A549 (cell line): Measurements from ENCODE around the gene LDLRAD4. TPM values are rescaled to one million over a fixed set of nuclear protein-coding genes. Genes with fewer than 3 reads are reported as not detected.

Source experiments
- ATAC-seq, 2 experiments: fragments of 200-7000 bp in 1 of 2; fragments of >200 bp in 1 of 2; cut with Nextera tagmentation in 1 of 2; cut with Tn5 transposase in 1 of 2; 3 replicates each; pipeline versions ENCODE4 v1.8.0 to v1.9.1; 2018 to 2020; ENCODE audit warnings: mild to moderate bottlenecking in 1 of 2, moderate library complexity in 1 of 2
- CTCF ChIA-PET: fragments of 300-600 bp; sonication (Branson Sonifier 250); formaldehyde crosslinking; extraction: SDS; loops from one replicate; lab custom pipeline; 2021; ENCODE audit warnings: antibody characterized with exemption, inconsistent platforms; lab: Yijun Ruan, JAX
- POLR2A ChIA-PET: fragments of 350-600 bp; formaldehyde crosslinking; extraction: SDS; loops from one replicate; lab custom pipeline; 2021; ENCODE audit warnings: antibody characterized with exemption, inconsistent platforms; lab: Yijun Ruan, JAX
- DNase-seq, 2 experiments: peaks; one replicate each; pipeline versions ENCODE4 v3.0.0 to v3.0.0-alpha.2; 2011 to 2016; ENCODE audit warnings: low read depth in 1 of 2, low spot score in 1 of 2
- FAIRE-seq: peaks from 2 replicates; lab custom pipeline; 2011; peaks lifted over from hg19 to GRCh38; lab: Jason Lieb, UNC
- H3K27ac ChIP-seq, 2 experiments: fragments of >200 bp; sonication (Bioruptor Twin); formaldehyde crosslinking; 3 replicates each; pipeline ENCODE4 v1.5.1; 2016 to 2017
- H3K4me1 ChIP-seq: fragments of >200 bp; sonication (Bioruptor Twin); formaldehyde crosslinking; 3 replicates; pipeline ENCODE4 v1.6.1; 2016
- H3K4me2 ChIP-seq: fragments of >200 bp; sonication (Bioruptor Twin); formaldehyde crosslinking; 3 replicates; pipeline ENCODE4 v1.6.1; 2016
- H3K4me3 ChIP-seq: fragments of >200 bp; sonication (Bioruptor Twin); formaldehyde crosslinking; 3 replicates; pipeline ENCODE4 v1.5.1; 2016
- H3K9me3 ChIP-seq: fragments of >200 bp; sonication (Bioruptor Twin); formaldehyde crosslinking; 3 replicates; pipeline ENCODE4 v1.6.1; 2016
- CBX2 ChIP-seq: fragments of 200-600 bp; sonication (generic); IDR thresholded peaks from 2 replicates; pipeline ENCODE4 v1.6.1; 2016; ENCODE audit warnings: low read depth, mild to moderate bottlenecking, borderline replicate concordance
- CBX8 ChIP-seq: fragments of 200-600 bp; sonication (generic); IDR thresholded peaks from 2 replicates; pipeline ENCODE4 v1.6.1; 2016
- CHD4 ChIP-seq: fragments of 200-600 bp; sonication (generic); IDR thresholded peaks from 2 replicates; pipeline ENCODE4 v1.6.1; 2016; ENCODE audit warnings: antibody characterized with exemption, mild to moderate bottlenecking, borderline replicate concordance
- EHMT2 ChIP-seq: fragments of 200-600 bp; sonication (generic); IDR thresholded peaks from 2 replicates; pipeline ENCODE4 v1.6.1; 2016; ENCODE audit warnings: antibody characterized with exemption, low read depth, mild to moderate bottlenecking, moderate library complexity
- EP300 ChIP-seq, 2 experiments: fragments of >200 bp; sonication (Bioruptor Twin); formaldehyde crosslinking; IDR thresholded peaks; 2 replicates in 1 of 2; 3 replicates in 1 of 2; pipeline ENCODE4 v1.6.1; 2016 to 2017
- ESRRA ChIP-seq: fragments of 150-350 bp; IDR thresholded peaks from 2 replicates; pipeline ENCODE4 v1.6.1; 2014; ENCODE audit warnings: mild to moderate bottlenecking, low read length, borderline replicate concordance
- FOSB ChIP-seq: fragments of 250-450 bp; sonication (Bioruptor Pico); IDR thresholded peaks from 2 replicates; pipeline ENCODE4 v1.5.0; 2020; ENCODE audit warnings: mild to moderate bottlenecking, moderate library complexity
- FOSL2 ChIP-seq, 2 experiments: fragments of 450-650 bp in 1 of 2; fragments of >200 bp in 1 of 2; sonication (Bioruptor Twin) in 1 of 2; formaldehyde crosslinking; IDR thresholded peaks; 2 replicates each; pipeline versions ENCODE4 v1.5.0 to v1.6.1; 2016 to 2020; ENCODE audit warnings: mild to moderate bottlenecking in 1 of 2, moderate library complexity in 1 of 2
- HOXA7 ChIP-seq: fragments of 250-450 bp; sonication (Bioruptor Pico); IDR thresholded peaks from 2 replicates; pipeline ENCODE4 v1.5.0; 2020; ENCODE audit warnings: mild to moderate bottlenecking, moderate library complexity
- JUN ChIP-seq, 2 experiments: fragments of >200 bp; sonication (Bioruptor Twin); formaldehyde crosslinking; IDR thresholded peaks; 2 replicates in 1 of 2; 3 replicates in 1 of 2; pipeline ENCODE4 v1.6.1; 2016 to 2017
- JUNB ChIP-seq: fragments of >200 bp; sonication (Bioruptor Twin); formaldehyde crosslinking; IDR thresholded peaks from 2 replicates; pipeline ENCODE4 v1.6.1; 2016
- KDM5A ChIP-seq: fragments of 200-600 bp; sonication (generic); IDR thresholded peaks from 2 replicates; pipeline ENCODE4 v1.6.1; 2016; ENCODE audit warnings: antibody characterized with exemption, mild to moderate bottlenecking
- MAFK ChIP-seq: fragments of 450-650 bp; IDR thresholded peaks from 2 replicates; pipeline ENCODE4 v1.6.1; 2014; ENCODE audit not compliant: partially characterized antibody
- MYC ChIP-seq: IDR thresholded peaks from 2 replicates; pipeline ENCODE4 v1.6.1; 2012; ENCODE audit warnings: mild to moderate bottlenecking, inconsistent platforms, low read length, improper control_type of control experiment, borderline replicate concordance
- NFE2L2 ChIP-seq: fragments of 150-350 bp; conservative IDR thresholded peaks from 2 replicates; pipeline ENCODE4 v1.6.1; 2014; ENCODE audit warnings: low read length
- NPAS2 ChIP-seq: fragments of 250-450 bp; sonication (Bioruptor Pico); IDR thresholded peaks from 2 replicates; pipeline ENCODE4 v1.8.0; 2022; ENCODE audit warnings: mild to moderate bottlenecking, moderate library complexity, borderline replicate concordance
- PHF8 ChIP-seq: fragments of 200-600 bp; sonication (generic); IDR thresholded peaks from 2 replicates; pipeline ENCODE4 v1.6.1; 2016; ENCODE audit warnings: low read depth, mild to moderate bottlenecking, antibody characterized with exemption, moderate library complexity, borderline replicate concordance
- POLR2A ChIP-seq: IDR thresholded peaks from 2 replicates; pipeline ENCODE4 v1.6.1; 2012; ENCODE audit warnings: mild to moderate bottlenecking, low read length
- POLR2AphosphoS2 ChIP-seq: conservative IDR thresholded peaks from 2 replicates; pipeline ENCODE4 v1.6.1; 2012; ENCODE audit warnings: low read length, improper control_type of control experiment, inconsistent platforms
- RAD21 ChIP-seq, 2 experiments: fragments of >200 bp in 1 of 2; sonication (Bioruptor Twin) in 1 of 2; formaldehyde crosslinking in 1 of 2; IDR thresholded peaks in 1 of 2; conservative IDR thresholded peaks in 1 of 2; 2 replicates in 1 of 2; 3 replicates in 1 of 2; pipeline ENCODE4 v1.6.1; 2012 to 2018; ENCODE audit warnings: inconsistent platforms in 1 of 2
- RARB ChIP-seq: fragments of 250-450 bp; sonication (Bioruptor Pico); IDR thresholded peaks from 2 replicates; pipeline ENCODE4 v1.8.0; 2021; ENCODE audit warnings: mild to moderate bottlenecking, moderate library complexity
- RFX5 ChIP-seq: fragments of 450-650 bp; IDR thresholded peaks from 2 replicates; pipeline ENCODE4 v1.7.1; 2014; ENCODE audit warnings: antibody characterized with exemption, mild to moderate bottlenecking, moderate library complexity
- SMC3 ChIP-seq: fragments of >200 bp; sonication (Bioruptor Twin); formaldehyde crosslinking; IDR thresholded peaks from 3 replicates; pipeline ENCODE4 v1.6.1; 2018; ENCODE audit warnings: inconsistent platforms
- SREBF2 ChIP-seq: fragments of 450-650 bp; IDR thresholded peaks from 2 replicates; pipeline ENCODE4 v1.6.1; 2014; ENCODE audit warnings: mild to moderate bottlenecking, moderate library complexity
- TP53 ChIP-seq: fragments of 250-450 bp; sonication (Bioruptor Pico); IDR thresholded peaks from 2 replicates; pipeline ENCODE4 v1.5.0; 2021; ENCODE audit warnings: mild to moderate bottlenecking, moderate library complexity
- ZFP36 ChIP-seq: fragments of 450-650 bp; IDR thresholded peaks from 2 replicates; pipeline ENCODE4 v1.6.1; 2014; ENCODE audit warnings: borderline replicate concordance; ENCODE audit not compliant: partially characterized antibody
- ZNF302 ChIP-seq: fragments of 250-450 bp; sonication (Bioruptor Pico); IDR thresholded peaks from 2 replicates; pipeline ENCODE4 v1.9.0; 2021; ENCODE audit warnings: inconsistent platforms, mild to moderate bottlenecking, moderate library complexity
- ZSCAN20 ChIP-seq: fragments of 250-450 bp; sonication (Bioruptor Pico); IDR thresholded peaks from 2 replicates; pipeline ENCODE4 v1.8.0; 2022; ENCODE audit warnings: mild to moderate bottlenecking, moderate library complexity
- WGBS: methylation state at CpG from one replicate; pipeline ENCODE4 v1.1.6; 2017; ENCODE audit errors: missing lambda C conversion rate; 5-methylcytosine and 5-hydroxymethylcytosine counted together
- polyA plus RNA-seq, 4 experiments: library from polyadenylated mRNA; depleted of rRNA in 3 of 4; stranded (reverse); fragments of >200 nt; fragmentation: RNase III in 1 of 4; extraction: RNeasy Plus Mini Kit Qiagen cat#74134 plus additional on column Dnase treatment in 1 of 4; gene quantifications; 2 replicates in 3 of 4; 3 replicates in 1 of 4; pipeline ENCODE4 v1.2.3, GENCODE V29; 2011 to 2017
- TF ChIP-seq, protein P1 (sequence below): fragments of 250-450 bp; sonication (Bioruptor Pico); IDR thresholded peaks from 2 replicates; pipeline ENCODE4 v1.5.0; 2020; ENCODE audit warnings: low read depth, mild to moderate bottlenecking, moderate library complexity
- TF ChIP-seq, protein P2 (sequence below): IDR thresholded peaks from 2 replicates; pipeline ENCODE4 v1.6.1; 2012
- TF ChIP-seq, protein P3 (sequence below): fragments of >200 bp; sonication (Bioruptor Twin); formaldehyde crosslinking; IDR thresholded peaks from 3 replicates; pipeline ENCODE4 v1.6.1; 2016

The LDLRAD4 gene
- polyA plus RNA-seq, 2 of the 4 experiments (the other 2 are of a cell fraction) = 5.2 to 7.6 TPM

DNA sequence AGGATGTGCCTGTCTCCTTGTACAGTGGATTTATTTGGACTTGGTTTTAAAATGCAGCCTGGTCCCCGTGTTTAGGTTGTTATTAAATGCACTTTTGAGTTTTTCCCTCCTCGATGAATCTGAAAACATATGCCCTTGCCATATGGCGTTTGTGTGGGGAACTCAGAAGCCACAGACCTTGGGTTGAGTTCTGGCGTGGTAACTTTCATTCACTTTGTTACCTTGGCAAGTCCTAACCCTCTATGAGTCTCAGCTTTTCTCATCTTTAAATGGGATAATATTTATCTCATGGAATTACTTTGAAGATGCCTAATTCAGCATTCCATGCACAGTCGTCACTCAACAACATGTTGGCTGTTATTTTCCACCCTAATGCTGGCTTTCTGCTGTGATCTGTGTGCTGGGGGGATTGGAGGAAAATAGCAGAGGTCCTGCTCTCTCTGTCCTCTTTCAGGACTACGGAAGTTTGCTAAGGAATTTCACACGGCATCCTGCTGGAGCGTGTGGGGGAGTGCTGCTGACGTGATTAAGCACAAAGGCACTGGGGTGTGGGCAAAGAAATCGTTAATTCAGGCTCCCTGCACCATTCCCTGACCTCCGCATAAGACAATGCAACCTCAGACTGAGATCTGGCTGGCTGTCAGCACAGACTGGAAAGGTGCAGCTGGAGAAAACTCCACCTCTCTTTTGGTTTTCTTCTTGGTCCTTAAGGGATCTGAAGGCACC lies 61.7 kb downstream of the LDLRAD4 start:
- Histone ChIP-seq H3K27ac (no peak overlapping the region), H3K9me3 (no peaks in the 10 kb centered on the region), H3K4me2 (no peak overlapping the region), H3K4me1 (no peaks in the 10 kb centered on the region), H3K4me3 (no peak overlapping the region)
- ATAC-seq (no peak), DNase-seq (no peak), FAIRE-seq (no peak)
- WGBS = 60% methylated on average over 11 of the region's 11 CpGs
- CTCF ChIA-PET = no interaction called here
- TF ChIP-seq ZSCAN20 (CRISPR knock-in tag) (no peak), JUNB (no peak), RFX5 (no peak), CBX8 (no peak), NPAS2 (CRISPR knock-in tag) (no peak), ZFP36 (no peak), CHD4 (no peak), EHMT2 (no peak), JUN (IDR thresholded peaks at IDR 0.05) (no peak), POLR2AphosphoS2 (no peak), CBX2 (no peak), POLR2A (no peak), SMC3 (no peak), RAD21 (conservative IDR thresholded peaks at IDR 0.05 in 1 of 2, IDR thresholded peaks at IDR 0.05 in 1 of 2) (no peak), PHF8 (no peak), MAFK (no peak), SREBF2 (no peak), ZNF302 (CRISPR knock-in tag) (no peak)
- POLR2A ChIA-PET = no interaction called here

DNA sequence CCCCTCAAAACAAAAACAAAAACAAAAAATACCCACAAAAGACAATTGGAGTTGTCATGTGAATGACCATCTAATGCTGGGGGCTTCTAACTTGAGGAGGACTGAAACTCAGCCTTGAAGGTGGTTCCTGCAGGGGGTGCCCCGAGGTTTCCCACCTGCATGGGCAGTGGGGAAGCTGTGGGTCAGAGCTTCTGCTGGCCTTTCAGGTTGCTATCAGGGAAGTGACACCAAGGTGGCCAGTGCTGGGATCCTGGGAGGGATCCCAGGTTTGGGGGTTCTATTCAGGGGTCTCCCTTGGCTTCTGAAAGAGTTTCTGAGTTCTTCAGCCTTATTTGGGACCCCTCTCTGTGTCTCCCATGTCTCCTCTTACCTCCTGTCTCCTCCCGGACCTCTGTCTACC lies 62.8 kb downstream of the LDLRAD4 start:
- TF ChIP-seq NFE2L2 = no peak
- TF ChIP-seq RARB (CRISPR knock-in tag) = no peak
- ChIA-PET POLR2A (no interaction called here), CTCF (no interaction called here)
- no peaks in the 10 kb centered on the region for H3K9me3 ChIP-seq
- H3K27ac ChIP-seq = no peak overlapping the region
- no peak overlapping the region for H3K4me2 ChIP-seq
- H3K4me3 ChIP-seq = no peak overlapping the region
- 41% methylated on average over 2 of the region's 2 CpGs for WGBS
- H3K4me1 ChIP-seq = no peaks in the 10 kb centered on the region
- FAIRE-seq = no peak
- DNase-seq = no peak
- no peak for ATAC-seq

DNA sequence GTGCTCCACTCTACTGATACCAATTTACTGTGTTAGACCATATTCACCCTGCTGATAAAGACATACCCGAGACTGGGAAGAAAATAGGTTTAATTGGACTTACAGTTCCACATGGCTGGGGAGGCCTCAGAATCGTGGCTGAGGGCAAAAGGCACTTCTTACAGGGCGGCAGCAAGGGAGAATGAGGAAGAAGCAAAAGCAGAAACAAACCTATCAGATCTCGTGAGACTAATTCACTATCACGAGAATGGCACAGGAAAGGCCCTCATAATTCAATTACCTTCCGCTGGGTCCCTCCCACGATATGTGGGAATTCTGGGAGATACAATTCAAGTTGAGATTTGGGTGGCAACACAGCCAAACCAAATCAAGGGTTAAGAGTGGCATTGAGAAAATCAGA lies 65.2 kb downstream of the LDLRAD4 start:
- H3K4me2 ChIP-seq = no peak overlapping the region
- TF ChIP-seq, protein P1, sequence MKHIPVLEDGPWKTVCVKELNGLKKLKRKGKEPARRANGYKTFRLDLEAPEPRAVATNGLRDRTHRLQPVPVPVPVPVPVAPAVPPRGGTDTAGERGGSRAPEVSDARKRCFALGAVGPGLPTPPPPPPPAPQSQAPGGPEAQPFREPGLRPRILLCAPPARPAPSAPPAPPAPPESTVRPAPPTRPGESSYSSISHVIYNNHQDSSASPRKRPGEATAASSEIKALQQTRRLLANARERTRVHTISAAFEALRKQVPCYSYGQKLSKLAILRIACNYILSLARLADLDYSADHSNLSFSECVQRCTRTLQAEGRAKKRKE = no peak
- no peak for TF ChIP-seq ESRRA
- TF ChIP-seq EP300 (IDR thresholded peaks at IDR 0.05) = no peak
- TF ChIP-seq, protein P2, sequence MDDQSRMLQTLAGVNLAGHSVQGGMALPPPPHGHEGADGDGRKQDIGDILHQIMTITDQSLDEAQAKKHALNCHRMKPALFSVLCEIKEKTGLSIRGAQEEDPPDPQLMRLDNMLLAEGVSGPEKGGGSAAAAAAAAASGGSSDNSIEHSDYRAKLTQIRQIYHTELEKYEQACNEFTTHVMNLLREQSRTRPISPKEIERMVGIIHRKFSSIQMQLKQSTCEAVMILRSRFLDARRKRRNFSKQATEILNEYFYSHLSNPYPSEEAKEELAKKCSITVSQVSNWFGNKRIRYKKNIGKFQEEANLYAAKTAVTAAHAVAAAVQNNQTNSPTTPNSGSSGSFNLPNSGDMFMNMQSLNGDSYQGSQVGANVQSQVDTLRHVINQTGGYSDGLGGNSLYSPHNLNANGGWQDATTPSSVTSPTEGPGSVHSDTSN = no peak
- no peak for TF ChIP-seq PHF8
- no peak for TF ChIP-seq HOXA7 (CRISPR knock-in tag)
- TF ChIP-seq FOSB (CRISPR knock-in tag) = no peak
- no peak for TF ChIP-seq MYC
- TF ChIP-seq, protein P3, sequence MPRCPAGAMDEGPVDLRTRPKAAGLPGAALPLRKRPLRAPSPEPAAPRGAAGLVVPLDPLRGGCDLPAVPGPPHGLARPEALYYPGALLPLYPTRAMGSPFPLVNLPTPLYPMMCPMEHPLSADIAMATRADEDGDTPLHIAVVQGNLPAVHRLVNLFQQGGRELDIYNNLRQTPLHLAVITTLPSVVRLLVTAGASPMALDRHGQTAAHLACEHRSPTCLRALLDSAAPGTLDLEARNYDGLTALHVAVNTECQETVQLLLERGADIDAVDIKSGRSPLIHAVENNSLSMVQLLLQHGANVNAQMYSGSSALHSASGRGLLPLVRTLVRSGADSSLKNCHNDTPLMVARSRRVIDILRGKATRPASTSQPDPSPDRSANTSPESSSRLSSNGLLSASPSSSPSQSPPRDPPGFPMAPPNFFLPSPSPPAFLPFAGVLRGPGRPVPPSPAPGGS = no peak
- TF ChIP-seq KDM5A = no peak
- TF ChIP-seq FOSL2 (IDR thresholded peaks at IDR 0.05) = no peak
- no peak for TF ChIP-seq FOSL2 (CRISPR knock-in tag; IDR thresholded peaks at IDR 0.05)
- TF ChIP-seq NPAS2 (CRISPR knock-in tag) = no peak
- no peak for TF ChIP-seq SMC3
- no peak for TF ChIP-seq TP53 (CRISPR knock-in tag)
- no peaks in the 10 kb centered on the region for H3K9me3 ChIP-seq
- H3K4me3 ChIP-seq = no peak overlapping the region
- CTCF ChIA-PET = no interaction called here
- no peak for DNase-seq
- no peak for FAIRE-seq
- no peaks in the 10 kb centered on the region for H3K4me1 ChIP-seq
- no peak overlapping the region for H3K27ac ChIP-seq
- ATAC-seq = no peak
- WGBS = 67% methylated on average over 7 of the region's 7 CpGs
- POLR2A ChIA-PET = no interaction called here
